ELR (cell line): Measurements from ENCODE around the gene TTC16.
"Not testable (repeated sequence)": the region's sequence is repeated elsewhere in the genome, so short reads cannot be mapped to it uniquely, and the experiment has no call there.

ENCODE experiments used
- DNase-seq: peaks from one replicate; pipeline ENCODE4 v3.0.0-alpha.2; 2015; ENCODE audit warnings: low read depth

TTC16 gene

DNA sequence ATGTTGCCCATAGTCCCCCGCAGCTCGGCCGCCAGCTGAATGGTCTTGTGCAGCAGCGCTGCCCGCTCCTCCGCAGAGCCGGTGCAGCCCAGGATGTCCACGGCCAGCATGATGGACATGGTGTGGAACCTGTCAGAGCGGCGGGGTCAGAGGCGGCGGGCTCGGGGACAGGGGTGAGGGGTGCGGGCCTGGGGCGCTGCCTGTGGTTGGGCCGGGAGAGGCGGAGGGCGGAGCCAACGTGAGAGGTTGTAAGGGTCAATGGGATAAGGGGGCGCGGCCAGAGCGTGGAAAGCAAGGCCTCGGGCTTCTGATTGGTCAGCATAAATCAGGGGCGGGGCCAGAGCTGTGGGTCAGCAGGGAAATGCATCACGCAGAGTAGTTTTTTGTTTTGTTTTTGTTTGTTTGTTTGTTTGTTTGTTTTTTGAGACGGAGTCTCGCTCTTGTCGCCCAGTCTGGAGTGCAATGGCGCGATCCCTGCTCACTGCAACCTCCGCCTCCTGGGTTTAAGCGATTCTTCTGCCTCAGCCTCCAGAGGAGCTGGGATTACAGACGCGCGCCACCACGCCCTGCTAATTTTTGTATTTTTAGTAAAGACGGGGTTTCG is 26.1 kb downstream of the TTC16 start:
- DNase-seq, result peak; percentile 85

DNA sequence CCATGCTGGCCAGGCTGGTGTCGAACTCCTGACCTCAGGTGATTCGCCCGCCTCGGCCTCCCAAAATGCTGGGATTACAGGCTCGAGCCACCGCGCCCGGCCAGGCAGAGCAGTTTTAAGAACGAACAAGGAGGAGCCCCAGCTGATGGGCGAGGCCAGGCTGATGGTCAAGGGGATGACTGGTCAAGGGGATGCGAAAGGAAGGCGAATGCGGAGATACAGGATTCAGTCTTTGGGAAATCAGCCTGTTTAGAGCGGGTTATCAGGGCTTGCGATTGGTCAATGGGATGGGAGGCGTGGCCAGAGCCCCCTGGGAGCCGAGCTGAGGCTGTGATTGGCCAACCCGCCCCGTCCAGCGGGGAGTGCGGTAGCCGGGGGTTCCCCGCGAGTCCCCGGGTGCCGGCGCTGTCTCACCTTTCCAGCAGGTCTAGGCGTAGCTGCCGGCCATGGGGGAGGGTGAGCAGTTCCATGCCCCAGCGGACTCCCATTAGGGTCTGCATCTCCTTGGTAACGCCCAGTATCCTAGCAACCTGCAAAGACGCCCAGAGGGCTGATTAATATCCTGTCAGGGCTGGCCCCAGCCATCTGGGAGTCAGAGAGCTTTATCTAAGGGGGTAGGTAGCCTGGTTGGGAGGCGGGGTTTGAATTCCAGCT is 26.7 kb downstream of the TTC16 start:
- peak; percentile 97 for DNase-seq

DNA sequence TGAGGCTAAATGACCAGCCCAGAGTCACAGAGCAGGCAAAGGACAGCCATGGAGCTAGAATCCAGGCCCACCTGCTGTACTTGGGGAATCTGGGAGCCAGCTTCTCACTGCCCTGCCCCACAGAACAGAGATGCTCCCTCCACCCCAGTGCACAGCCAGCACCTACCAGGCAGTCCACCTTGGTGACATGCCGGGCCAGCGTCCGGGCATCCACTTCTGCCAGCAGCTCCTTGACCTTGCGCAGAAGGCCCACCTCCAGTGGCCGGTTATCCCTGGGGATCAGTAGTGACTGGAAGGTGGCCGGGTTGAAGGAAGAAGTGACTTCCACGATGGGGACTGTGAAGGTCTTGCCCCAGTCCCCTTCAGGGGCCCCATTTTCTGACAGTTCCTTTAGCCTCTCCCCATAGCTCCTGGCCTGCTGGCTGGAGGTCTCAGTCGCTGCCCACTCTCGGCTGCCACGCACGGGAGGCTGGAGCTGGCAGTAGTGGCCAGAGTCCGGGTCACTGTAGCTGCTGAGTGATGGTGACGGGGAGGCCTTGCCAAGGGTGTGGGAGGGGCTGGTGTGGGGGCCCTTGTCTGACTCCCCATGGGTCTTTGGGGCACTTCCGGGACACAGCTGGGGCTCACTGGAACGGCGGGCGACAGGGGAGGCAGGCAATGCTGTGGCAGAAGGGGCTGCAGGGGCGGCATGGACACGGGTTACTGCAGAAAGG is 28.7 kb downstream of the TTC16 start:
- DNase-seq, result no peak

DNA sequence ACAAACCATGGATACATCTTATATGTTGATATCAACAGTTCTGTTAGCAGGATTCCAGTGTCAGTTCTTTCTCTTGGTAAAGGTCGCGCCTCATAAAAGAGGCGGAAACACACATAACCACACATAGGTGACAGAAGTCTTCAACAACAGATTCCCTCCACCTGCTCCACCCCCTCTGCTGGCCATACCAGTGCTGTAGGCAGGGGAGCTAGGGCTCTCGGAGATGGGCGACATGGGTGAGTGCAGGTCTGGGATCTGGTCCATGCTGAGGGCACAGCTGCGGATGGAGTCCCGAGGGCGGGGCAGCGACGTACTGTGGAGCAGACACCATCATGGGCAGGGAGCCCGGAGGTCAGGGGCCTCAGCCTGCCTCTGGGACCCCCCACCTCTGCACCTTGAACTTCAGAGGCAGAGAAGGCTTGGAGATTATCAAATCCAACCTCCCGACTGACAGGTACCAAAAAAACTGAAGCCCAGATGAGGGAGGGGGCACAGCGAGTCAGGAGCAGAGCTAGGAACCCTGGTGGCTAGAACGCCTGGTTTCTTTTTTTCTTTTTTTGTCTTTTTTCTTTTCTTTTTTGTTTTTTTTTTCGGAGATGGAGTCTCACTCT is 31.2 kb downstream of the TTC16 start:
- DNase-seq, result no peak

DNA sequence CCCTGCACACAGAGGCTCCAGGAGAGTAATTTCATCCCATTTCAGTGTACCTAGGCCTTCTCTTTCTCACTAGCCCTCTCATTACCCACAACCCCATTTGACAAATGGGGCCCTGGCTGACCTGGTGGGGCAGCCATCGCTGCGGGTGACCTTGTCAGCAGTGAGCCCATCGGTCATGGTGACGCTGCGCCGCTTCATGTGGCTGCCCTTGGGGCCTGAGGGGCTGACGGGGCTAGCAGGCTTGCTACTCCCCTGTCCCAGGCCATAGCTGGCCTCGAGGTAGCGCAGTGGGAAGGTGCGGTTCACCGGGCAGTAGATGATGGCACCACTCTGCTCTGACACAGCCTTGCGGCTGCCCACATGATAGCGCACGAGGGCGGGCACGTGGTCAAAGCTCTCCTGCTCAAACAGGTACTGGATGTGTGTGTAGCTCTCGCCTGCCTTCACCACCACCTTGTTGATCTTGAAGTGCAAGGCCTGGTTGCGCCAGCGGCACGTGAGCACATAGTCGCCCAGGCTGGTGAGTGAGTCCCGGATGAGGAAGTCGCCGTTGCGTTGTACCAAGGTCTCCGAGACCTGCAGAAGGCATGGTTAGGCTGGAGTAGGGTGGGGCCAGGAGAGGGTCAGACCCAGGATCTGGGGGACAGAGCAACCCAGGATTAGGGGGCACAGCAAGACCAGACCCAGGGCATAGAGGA is 33.4 kb downstream of the TTC16 start:
- DNase-seq, result no peak

DNA sequence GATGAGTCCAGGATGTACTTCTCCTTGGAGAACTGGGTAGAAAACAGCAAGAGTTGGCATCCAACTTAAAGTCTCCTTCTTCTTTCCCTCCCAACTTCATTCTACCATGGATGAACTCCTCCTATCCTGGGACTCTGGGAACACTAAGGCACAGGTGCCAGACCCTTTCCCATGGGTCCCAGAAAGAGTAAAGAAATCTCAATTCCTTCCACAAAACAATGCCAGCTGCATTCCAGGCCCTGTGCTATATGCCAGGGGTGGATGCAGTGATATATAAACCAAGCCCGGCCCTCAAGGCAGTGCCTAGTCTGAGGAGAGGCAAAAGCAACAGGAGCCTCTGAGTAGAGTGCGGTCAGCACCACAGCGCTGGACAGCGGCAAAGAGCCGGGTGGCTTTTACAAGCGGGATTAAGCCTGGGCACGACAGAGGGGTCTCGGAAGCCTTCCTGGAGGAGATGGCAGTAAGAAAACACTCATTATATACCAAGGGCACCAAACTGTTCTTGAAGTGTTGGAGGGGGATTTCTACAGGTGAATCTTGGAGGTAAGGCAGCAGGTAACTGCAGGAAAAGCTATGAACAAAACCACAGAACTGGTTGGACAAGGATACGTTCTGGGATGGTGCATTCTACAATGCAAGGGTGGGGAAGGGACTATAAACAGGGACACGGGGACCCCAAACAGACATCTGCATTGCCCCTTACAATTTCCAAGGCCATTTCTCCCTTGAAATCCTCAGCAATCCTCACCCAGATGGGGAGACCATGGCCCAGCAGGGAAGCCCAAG is 35.6 kb downstream of the TTC16 start:
- DNase-seq, result peak; percentile 34

DNA sequence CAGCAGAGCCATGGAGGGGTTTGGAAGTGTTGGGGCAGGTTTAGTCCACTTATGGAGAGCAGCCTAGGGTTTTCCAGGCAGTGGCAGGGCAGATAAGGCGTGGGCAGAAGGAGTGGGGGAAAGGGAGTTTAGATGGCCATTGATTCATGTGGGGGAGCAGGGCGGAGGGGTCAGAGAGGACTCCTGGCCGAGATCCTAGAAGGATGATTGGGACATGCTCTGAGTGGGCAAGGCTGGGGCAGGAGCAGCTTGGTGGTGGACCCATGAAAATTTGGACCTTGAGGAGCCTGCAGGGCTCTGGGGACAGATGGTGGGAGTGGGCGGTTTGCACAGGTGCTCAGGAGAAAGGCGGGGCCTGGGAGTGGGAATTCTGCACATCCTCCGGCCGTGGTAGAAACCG is 37.3 kb downstream of the TTC16 start:
- DNase-seq, result no peak

DNA sequence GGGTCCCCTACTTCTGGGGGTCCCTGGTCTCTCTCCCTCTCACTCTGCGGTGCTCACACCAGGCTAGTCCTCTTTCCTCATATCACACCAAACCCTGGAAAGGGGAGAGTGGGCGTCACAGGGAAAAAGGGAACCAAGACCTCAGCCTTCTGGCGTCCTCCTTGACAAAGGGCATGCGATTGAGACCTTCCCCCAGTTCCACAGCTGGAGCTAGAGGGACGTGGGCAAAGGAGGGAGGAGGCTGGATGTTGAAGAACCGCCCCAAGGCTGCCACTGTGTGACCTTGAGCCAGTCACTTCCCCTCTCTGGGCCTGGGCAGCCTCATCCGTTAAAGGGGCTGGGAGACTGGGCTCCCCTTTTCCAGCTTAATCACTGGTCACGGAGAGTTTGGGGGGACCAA is 37.7 kb downstream of the TTC16 start:
- DNase-seq, result no peak

DNA sequence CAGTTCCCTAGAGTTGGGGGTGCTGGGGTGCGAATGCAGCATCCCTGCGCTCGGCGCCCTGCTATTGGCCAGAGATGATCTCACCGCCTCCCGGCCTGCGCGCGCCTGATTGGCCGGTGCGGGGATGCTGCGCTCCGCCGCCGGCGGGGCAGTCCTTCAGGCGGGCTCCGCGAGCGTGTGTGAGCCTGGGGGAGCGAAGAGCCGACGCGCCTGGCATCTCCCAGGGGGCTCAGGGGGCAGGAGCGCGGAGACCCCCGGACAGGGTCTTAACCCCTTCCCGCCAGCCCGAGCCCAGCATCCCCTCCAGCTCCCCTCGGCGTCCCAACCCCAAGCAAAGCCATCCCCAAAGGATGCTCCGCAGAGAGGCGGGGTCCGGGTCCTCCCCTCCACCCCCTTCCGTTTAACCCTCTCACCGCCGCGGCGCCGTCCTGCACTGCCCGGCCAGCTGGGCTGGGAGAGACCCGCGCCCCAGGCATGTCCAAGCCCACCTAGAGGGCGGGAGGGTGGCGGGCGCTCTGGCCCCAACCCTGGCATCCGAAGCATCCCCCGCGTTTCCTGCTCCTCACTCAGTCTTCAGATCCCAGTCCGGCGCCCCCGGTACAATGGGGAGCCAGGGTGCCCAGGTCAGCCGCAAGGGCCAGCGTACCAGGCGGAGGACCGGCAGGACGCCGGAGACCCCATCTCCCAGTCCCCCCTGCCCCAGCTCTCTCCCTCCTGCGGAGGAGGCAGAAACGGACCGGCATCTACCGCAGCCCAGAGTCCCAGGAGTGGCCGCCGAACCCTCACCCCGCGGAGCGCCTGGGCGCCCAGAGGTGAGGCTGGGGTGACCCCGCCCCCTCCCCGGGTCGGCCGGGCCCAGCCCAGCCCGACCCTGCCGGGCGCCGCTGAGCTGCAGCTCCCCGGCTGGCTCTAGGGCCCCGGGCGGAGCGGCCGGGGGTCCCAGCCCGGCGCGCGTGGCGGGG is 38.5 kb downstream of the TTC16 start:
- DNase-seq, result peak; percentile 42

DNA sequence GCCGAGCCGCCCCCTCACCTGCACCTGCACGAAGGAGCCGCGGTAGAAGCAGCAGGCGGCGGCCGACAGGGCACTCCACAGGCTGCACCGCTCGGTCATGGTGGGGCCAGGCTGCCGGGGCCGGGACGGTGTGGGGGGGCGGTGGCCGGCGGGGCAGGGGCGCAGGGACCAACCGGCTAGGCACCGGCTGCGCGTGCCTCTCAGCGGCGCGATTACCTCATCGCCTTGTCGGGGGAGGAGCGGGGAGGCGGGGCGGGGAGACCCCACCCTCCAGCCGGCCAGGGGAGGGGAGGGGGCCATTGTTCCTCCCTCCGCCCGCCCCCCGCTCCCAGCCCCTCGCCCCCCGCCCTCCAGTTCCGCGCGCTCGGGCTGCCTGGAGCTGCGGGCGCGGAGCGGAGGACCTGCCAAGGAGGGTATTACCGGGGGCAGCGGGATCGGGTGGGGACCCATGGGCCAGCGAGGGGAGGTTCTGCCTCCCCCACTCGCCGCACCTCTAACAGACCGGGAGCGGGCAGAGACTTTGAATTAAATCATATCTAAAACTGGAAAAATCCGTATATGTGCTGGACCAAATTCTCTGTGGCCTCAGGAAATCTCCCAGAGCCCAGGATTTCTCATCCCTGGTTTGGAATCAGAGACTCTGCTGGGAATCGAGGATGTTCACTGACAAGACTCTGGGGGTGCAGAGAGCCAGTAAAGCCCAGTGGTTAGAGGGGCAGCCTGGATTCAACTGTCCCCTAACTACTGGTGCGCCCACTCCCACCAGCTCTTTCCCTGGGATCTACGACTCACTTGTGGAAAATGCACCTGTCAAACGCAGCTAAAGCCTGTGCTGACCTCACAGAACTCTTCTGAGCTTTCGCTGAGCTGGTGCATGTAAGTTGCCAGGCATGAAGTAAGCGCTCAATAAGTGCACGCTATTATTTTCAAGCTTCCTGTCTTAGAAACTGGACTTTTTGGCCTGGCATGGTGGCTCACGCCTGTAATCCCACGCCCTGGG is 39.5 kb downstream of the TTC16 start:
- no peak for DNase-seq

DNA sequence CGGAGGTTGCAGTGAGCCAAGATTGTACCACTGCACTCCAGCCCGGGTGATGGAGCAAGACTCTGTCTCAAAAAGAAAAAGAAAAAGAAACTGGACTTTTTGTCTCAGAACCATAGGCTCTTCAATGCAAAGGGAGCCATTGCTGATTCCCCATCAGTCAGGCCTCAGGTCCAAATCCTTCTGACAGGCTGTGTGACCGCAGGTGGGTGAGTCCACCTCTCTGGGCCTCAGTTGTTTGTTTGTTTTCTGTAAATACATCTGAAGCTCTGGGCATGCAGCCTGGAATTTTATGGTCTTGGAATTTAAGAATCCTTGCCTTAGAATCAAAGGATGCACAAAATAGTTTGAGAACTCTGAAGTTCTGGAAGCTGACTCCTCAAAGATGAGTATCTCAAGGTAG is 40.4 kb downstream of the TTC16 start:
- no peak for DNase-seq

DNA sequence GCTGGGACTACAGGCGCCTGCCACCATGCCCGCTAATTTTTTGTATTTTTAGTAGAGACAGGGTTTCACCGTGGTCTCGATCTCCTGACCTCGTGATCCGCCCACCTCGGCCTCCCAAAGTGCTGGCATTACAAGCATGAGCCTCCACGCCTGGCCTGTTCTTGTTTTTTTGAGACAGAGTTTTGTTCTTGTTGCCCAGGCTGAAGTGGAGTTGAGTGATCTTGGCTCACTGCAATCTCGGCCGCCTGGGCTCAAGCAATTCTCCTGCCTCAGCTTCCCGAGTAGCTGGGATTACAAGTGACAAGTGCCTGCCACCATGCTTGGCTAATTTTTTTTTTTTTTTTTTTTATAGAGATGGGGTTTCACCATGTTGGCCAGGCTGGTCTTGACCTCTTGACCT is 40.9 kb downstream of the TTC16 start:
- not testable (repeated sequence) for DNase-seq

DNA sequence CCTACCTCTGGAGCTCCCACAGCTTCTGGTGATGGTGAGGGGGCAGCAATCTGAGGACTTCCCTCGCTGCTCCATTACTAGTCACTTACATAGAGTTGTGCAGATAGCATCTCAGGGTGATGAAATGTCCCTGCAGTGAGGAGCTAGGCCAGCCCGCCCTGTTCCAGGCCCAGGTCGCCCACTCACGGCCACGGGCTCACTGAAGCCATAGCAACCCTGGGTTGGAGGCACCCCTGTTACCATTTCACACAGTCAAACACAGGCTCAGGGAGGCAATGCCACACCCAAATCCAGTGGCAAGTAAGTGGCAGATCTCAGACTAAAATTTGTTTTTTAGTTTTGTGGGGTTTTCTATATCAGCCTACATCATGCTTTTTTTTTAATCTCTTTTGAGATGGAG is 43.0 kb downstream of the TTC16 start:
- DNase-seq, result no peak

DNA sequence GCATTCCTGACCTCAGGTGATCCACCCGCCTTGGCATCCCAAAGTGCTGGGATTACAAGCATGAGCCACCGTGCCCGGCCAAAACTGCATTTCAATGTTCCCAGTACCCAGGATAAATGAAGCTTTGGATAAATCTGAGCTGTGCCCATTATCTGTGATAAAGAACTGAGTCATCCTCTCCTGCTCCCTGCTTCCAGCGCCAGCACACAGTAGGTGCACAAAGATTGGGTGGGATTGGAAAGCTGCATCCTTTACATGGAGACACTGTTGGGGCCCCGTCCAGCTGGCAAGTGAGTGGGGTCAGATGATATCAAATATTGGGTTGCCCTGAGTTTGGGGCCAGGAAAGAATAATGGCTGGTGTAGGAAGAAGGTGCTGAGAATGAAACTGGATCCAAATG is 45.2 kb downstream of the TTC16 start:
- no peak for DNase-seq

DNA sequence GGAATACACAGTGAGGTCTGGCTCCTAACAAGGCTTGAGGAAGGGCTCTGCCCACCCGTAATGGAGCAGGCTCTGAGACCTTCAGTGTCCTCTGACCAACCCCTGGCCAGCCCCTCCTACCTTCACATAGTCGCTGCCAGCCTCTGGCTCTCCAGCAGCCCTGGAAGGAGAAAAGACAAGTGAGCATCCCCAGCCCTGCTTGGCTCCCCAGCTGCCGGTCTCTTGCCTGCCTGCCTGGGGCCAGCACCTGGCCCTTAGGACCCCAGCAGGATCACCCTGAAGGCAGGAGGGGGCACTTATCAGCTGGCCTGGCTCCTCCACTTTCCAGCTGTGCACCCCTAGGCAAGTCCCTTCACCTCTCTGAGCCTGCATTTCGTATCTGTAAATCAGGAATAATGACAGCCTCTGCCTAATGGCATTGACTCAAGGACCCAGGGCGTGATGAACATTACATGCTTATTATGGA is 45.6 kb downstream of the TTC16 start:
- no peak for DNase-seq

DNA sequence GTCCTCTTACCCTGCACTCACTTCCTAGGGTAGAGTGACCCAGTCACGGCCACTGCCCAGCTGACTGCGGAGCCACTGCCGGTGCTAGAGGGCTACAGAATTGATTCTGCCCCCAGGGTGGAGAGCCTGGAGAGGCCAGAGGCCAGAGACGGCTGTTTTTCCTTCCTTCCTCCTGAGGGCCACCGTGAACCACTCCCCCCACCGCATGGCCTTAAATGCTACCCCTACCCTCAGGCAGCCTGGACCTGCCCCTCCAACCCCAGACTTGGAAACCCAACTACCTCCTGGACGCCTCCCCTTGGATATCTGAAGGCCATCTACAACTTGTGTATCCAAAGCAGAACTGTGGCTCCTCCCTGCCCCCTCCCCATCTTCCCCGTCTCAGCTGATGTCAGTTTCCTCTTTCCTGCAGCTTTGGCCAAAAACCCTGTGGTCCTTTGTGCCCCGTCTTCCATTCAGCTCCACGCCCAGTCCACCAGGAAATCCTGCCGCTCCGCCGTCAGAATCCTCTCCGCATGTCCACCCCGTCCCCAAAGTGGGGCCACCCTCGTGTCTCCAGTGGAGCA is 46.3 kb downstream of the TTC16 start:
- DNase-seq, result no peak

DNA sequence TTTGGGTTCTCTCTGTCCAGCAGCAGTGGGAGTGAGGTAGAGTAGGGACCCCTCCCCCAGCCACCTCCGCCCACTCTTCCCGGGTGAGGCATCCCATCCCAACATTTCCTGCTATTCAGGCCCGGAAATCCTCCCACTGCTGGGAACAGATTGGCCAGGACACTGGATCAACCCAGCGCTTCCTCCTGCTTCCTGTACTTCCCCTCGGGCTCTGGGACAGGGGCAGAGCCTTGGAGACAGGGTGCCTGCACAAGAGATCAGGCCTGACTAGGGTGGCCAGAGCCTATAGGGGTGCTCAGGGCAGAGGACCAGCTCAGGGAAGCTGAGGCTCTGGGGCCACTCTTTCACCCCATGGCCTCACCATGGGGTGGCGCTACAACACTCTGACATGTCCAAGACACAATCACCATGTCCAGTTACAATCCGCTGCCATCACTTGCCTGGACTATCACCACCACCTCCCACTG is 48.1 kb downstream of the TTC16 start:
- DNase-seq, result peak; percentile 27

DNA sequence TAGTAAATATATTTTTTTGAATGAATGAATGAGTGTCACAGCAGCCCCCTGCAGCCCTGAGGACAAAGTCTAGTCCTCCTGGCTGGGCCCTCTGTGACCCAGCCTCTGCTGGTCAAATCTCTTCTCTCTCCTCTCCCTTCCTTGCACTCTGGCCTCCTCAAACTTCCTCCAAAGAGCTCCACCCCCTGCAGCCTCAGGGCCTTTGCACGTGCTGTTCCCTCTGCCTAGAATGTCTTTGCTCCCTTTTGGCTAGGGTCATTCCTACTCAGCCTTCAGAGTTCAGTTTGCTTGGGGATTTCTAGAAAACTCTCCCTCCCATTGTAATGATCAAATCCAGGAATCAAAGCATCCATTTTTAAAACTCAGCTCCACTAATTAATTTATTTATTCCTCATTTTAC is 49.5 kb downstream of the TTC16 start:
- no peak for DNase-seq

DNA sequence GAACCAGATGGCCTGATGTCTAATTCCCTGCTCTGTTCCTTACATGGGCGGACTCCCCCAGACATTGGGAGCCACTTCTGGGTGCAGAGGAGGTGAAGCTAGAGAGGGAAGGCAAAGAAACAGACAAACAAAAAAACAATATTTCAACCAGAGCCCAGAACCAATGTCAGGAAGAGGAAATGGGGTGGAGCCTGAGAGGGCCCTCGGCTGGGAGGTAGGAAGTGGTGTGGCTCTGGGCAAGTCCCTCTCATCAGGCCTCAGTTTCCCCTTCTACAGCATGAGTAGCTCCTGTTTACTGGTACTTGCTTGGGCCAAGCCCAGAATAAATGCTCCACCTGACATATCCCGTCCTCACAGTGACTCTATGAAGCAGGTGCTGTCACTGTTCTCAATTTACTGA is 51.5 kb downstream of the TTC16 start:
- DNase-seq, result no peak
